ENCODE results near the gene HBD.

The HBD gene

DNA sequence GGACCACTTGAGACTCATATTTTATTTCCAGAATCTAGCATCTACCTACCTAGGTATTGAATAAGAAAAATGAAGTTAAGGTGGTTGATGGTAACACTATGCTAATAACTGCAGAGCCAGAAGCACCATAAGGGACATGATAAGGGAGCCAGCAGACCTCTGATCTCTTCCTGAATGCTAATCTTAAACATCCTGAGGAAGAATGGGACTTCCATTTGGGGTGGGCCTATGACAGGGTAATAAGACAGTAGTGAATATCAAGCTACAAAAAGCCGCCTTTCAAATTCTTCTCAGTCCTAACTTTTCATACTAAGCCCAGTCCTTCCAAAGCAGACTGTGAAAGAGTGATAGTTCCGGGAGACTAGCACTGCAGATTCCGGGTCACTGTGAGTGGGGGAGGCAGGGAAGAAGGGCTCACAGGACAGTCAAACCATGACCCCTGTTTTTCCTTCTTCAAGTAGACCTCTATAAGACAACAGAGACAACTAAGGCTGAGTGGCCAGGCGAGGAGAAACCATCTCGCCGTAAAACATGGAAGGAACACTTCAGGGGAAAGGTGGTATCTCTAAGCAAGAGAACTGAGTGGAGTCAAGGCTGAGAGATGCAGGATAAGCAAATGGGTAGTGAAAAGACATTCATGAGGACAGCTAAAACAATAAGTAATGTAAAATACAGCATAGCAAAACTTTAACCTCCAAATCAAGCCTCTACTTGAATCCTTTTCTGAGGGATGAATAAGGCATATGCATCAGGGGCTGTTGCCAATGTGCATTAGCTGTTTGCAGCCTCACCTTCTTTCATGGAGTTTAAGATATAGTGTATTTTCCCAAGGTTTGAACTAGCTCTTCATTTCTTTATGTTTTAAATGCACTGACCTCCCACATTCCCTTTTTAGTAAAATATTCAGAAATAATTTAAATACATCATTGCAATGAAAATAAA lies 9.5 kb downstream of the HBD start:
- H3K79me2 ChIP-seq (ENCODE audit: insufficient read depth, low read depth), result no peaks in the 10 kb centered on the region
- no peak overlapping the region for H3K9ac ChIP-seq
- peaks cover 26% of the 10 kb centered on the region for H3K4me1 ChIP-seq (ENCODE audit: low read depth, poor library complexity, severe bottlenecking)
- no peaks in the 10 kb centered on the region for H4K20me1 ChIP-seq (ENCODE audit: insufficient read depth)
- no peaks in the 10 kb centered on the region for H3K36me3 ChIP-seq (ENCODE audit: insufficient read depth)
- H3K27me3 ChIP-seq (ENCODE audit: insufficient read depth, low read depth), result no peaks in the 10 kb centered on the region
- H3K27ac ChIP-seq, result no peak overlapping the region
- no peak overlapping the region for H3K4me3 ChIP-seq (IDR thresholded peaks at IDR 0.05; ENCODE audit: insufficient read depth, low read depth, low read length)
- H3K4me2 ChIP-seq, result no peak overlapping the region
- TF ChIP-seq, protein P1, sequence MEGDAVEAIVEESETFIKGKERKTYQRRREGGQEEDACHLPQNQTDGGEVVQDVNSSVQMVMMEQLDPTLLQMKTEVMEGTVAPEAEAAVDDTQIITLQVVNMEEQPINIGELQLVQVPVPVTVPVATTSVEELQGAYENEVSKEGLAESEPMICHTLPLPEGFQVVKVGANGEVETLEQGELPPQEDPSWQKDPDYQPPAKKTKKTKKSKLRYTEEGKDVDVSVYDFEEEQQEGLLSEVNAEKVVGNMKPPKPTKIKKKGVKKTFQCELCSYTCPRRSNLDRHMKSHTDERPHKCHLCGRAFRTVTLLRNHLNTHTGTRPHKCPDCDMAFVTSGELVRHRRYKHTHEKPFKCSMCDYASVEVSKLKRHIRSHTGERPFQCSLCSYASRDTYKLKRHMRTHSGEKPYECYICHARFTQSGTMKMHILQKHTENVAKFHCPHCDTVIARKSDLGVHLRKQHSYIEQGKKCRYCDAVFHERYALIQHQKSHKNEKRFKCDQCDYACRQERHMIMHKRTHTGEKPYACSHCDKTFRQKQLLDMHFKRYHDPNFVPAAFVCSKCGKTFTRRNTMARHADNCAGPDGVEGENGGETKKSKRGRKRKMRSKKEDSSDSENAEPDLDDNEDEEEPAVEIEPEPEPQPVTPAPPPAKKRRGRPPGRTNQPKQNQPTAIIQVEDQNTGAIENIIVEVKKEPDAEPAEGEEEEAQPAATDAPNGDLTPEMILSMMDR (conservative IDR thresholded peaks at IDR 0.05; ENCODE audit: low read depth, low read length), result no peak
- no peak overlapping the region for H2AFZ ChIP-seq (ENCODE audit: low read depth)

DNA sequence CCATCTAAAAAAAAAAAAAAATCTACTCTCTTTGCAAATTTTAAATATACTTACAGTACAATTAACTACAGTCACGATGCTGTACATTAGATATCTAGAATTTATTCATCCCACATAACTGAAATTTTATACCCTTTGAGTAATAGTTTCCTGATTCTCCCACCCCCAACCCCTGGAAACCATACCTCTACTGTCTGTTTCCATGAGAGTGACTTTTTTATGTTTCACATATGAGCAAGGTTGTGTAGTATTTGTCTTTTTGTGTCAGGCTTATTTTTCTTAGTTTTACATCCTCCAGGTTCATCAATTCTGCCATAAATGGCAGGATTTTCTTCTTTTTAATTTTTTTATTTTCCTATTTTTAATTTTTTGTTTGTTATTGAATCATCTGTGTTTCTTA lies 10.6 kb downstream of the HBD start:
- H3K79me2 ChIP-seq (ENCODE audit: insufficient read depth, low read depth), result no peaks in the 10 kb centered on the region

DNA sequence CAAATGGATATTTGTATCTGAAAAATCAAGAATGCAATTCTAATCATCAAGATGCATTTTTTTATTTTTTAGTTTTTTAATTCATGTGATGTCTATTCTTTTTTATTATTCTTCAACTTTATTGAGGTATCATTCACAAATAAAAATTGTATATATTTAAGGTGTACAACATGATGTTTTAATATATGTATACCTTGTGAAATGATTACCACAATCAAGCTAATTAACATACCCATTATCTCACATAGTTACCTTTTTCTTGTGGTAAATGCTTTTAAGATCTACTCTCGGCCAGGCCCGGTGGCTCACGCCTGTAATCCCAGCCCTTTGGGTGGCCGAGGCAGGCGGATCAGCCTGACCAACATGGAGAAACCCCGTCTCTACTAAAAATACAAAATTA lies 11.1 kb downstream of the HBD start:
- Histone ChIP-seq H3K36me3 (ENCODE audit: insufficient read depth) (no peaks in the 10 kb centered on the region), H3K4me2 (no peak overlapping the region), H4K20me1 (ENCODE audit: insufficient read depth) (no peaks in the 10 kb centered on the region), H3K79me2 (ENCODE audit: insufficient read depth, low read depth) (no peaks in the 10 kb centered on the region), H3K9ac (no peak overlapping the region), H3K27ac (no peak overlapping the region), H3K4me3 (IDR thresholded peaks at IDR 0.05; ENCODE audit: insufficient read depth, low read depth, low read length) (no peak overlapping the region), H3K27me3 (ENCODE audit: insufficient read depth, low read depth) (no peaks in the 10 kb centered on the region), H2AFZ (ENCODE audit: low read depth) (no peak overlapping the region), H3K4me1 (ENCODE audit: low read depth, poor library complexity, severe bottlenecking) (peaks cover 20% of the 10 kb centered on the region)
- TF ChIP-seq, protein P1 (conservative IDR thresholded peaks at IDR 0.05; ENCODE audit: low read depth, low read length), result no peak

More for the DNA sequence above, 10.6 kb downstream of the HBD start:
- no peaks in the 10 kb centered on the region for H3K27me3 ChIP-seq (ENCODE audit: insufficient read depth, low read depth)
- no peaks in the 10 kb centered on the region for H4K20me1 ChIP-seq (ENCODE audit: insufficient read depth)
- H3K4me1 ChIP-seq (ENCODE audit: low read depth, poor library complexity, severe bottlenecking), result peaks cover 24% of the 10 kb centered on the region
- H3K4me2 ChIP-seq, result no peak overlapping the region
- H3K9ac ChIP-seq, result no peak overlapping the region
- no peak overlapping the region for H3K27ac ChIP-seq
- H3K4me3 ChIP-seq (IDR thresholded peaks at IDR 0.05; ENCODE audit: insufficient read depth, low read depth, low read length), result no peak overlapping the region
- H3K36me3 ChIP-seq (ENCODE audit: insufficient read depth), result no peaks in the 10 kb centered on the region
- TF ChIP-seq, protein P1 (conservative IDR thresholded peaks at IDR 0.05; ENCODE audit: low read depth, low read length), result no peak
- no peak overlapping the region for H2AFZ ChIP-seq (ENCODE audit: low read depth)

DNA sequence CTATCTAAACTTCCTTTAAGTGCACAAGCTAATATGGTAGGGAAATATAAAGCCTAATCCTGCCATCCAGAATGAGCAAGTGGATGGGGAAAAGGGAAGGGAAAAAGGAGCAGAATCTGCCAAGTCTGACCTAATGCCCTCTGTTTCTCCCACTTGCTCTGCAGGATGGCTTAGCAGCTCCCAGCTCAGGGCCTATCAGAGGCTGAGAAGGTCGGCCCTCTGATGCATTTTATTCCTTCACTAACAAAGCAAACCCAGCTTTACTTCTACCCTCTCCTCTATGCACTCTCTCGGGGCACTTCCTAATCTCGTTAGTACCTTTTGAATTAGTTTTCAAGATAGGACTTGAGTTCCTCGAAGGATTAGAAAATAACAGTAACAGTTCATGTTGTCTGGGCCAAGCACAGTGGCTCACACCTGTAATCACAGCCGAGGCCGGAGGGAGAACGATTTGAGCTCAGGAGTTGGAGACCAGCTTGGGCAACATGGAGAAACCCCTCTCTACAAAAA lies 23.9 kb downstream of the HBD start:
- no peaks in the 10 kb centered on the region for H3K79me2 ChIP-seq (ENCODE audit: insufficient read depth, low read depth)
- TF ChIP-seq, protein P1 (conservative IDR thresholded peaks at IDR 0.05; ENCODE audit: low read depth, low read length), result no peak
- no peak overlapping the region for H3K4me3 ChIP-seq (IDR thresholded peaks at IDR 0.05; ENCODE audit: insufficient read depth, low read depth, low read length)
- no peaks in the 10 kb centered on the region for H3K36me3 ChIP-seq (ENCODE audit: insufficient read depth)
- no peak overlapping the region for H3K4me2 ChIP-seq
- H2AFZ ChIP-seq (ENCODE audit: low read depth), result no peak overlapping the region
- no peak overlapping the region for H3K9ac ChIP-seq
- no peak overlapping the region for H3K27ac ChIP-seq
- no peaks in the 10 kb centered on the region for H3K4me1 ChIP-seq (ENCODE audit: low read depth, poor library complexity, severe bottlenecking)
- H3K27me3 ChIP-seq (ENCODE audit: insufficient read depth, low read depth), result no peaks in the 10 kb centered on the region
- H4K20me1 ChIP-seq (ENCODE audit: insufficient read depth), result no peaks in the 10 kb centered on the region

Data from KMS-11 (cell line).